ENCODE results near the gene PIP5KL1. TPM values are rescaled to one million over a fixed set of nuclear protein-coding genes. Genes with fewer than 3 reads are reported as not detected.

The PIP5KL1 gene
- total and polyA plus RNA-seq, 2 donors (not counting 3 experiments of a cell fraction or from before 2014, with no cell fraction given), result 1.5 to 2.9 TPM

DNA sequence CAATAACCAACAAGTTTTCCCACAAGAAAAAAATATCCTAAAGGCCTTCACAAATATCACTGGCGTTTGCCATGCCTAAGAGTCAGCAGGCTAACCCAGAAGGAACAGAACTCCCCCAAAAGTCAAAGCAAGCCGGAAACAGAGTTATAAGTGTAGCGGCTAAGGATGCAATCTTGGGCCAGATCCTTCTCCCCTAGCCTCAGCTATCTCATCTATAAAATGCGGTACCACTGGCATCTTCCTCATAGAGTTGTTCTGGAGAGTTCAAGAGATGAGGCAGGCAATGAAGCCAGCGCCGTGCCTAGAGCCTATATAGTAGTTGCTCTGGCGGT lies 6.4 kb upstream of the PIP5KL1 start:
- H2AFZ ChIP-seq (ENCODE audit: low read depth, low read length), result no peak overlapping the region
- no peaks in the 10 kb centered on the region for H3K9me3 ChIP-seq (replicated peaks; ENCODE audit: control insufficient read depth, insufficient read depth, low read length)
- H3K4me1 ChIP-seq (ENCODE audit: control insufficient read depth, extremely low read depth, insufficient read depth, low read length), result peaks cover 21% of the 10 kb centered on the region
- no peaks in the 10 kb centered on the region for H3K27me3 ChIP-seq (ENCODE audit: control insufficient read depth in 2 of 2, insufficient read depth in 2 of 2, low read length in 2 of 2)
- H3K4me3 ChIP-seq (replicated peaks in 1 of 3; ENCODE audit: insufficient read depth in 1 of 3, low read depth in 1 of 3, low read length in 3 of 3), result peak overlapping the region; percentile 17 to 79 (median 79)
- no peaks in the 10 kb centered on the region for H3K9me1 ChIP-seq (replicated peaks; ENCODE audit: control insufficient read depth, extremely low read depth, insufficient read depth, low read length)
- ChIA-PET POLR2A (no interaction called here), CTCF (no interaction called here)
- peaks cover 21% of the 10 kb centered on the region for H3K79me2 ChIP-seq (ENCODE audit: control insufficient read depth, insufficient read depth, low read length)
- peak overlapping the region; percentile 76 for H3K9ac ChIP-seq (replicated peaks; ENCODE audit: extremely low read depth, insufficient read depth, low read length)
- peaks cover 0 to 3% of the 10 kb centered on the region in 2 experiments for H3K36me3 ChIP-seq (ENCODE audit: control insufficient read depth in 2 of 2, extremely low read depth in 1 of 2, insufficient read depth in 2 of 2, low read length in 2 of 2)
- no peaks in the 10 kb centered on the region for H4K20me1 ChIP-seq (replicated peaks; ENCODE audit: control insufficient read depth, extremely low read depth, insufficient read depth, low read length)
- no peak for DNase-seq (ENCODE audit: low read depth, low spot score)
- no peak for FAIRE-seq
- H3K27ac ChIP-seq (ENCODE audit: insufficient read depth, low read depth, low read length), result peak overlapping the region; percentile 61
- dilution Hi-C loops (cut with MboI; ENCODE audit: extremely low pct_ligation_motif_present, low sequenced_read_pairs), result no loop called here
- intact Hi-C loops (cut with micrococcal nuclease), result no loop called here
- no TSS peak for BruUV-seq (replicated peaks)
- TF ChIP-seq POLR2AphosphoS5 (IDR thresholded peaks at IDR 0.05; ENCODE audit: insufficient read depth, low read depth, low read length) (no peak), GATA2 (IDR thresholded peaks at IDR 0.05; ENCODE audit: insufficient read depth, insufficient read length, low read depth, low read length) (no peak), JUN (IDR thresholded peaks at IDR 0.05; ENCODE audit: borderline replicate concordance, insufficient read depth, insufficient read length, low read depth) (no peak), FOS (IDR thresholded peaks at IDR 0.05; ENCODE audit: borderline replicate concordance, insufficient read depth, low read length) (no peak), EZH2 (IDR thresholded peaks at IDR 0.05; ENCODE audit: borderline replicate concordance, low read depth, low read length, severe bottlenecking) (no peak), POLR2A (IDR thresholded peaks at IDR 0.05; ENCODE audit: low read depth, low read length) (no peak), MYC (IDR thresholded peaks at IDR 0.05; ENCODE audit: low read depth, low read length) (no peak)
- TF ChIP-seq, protein P1, sequence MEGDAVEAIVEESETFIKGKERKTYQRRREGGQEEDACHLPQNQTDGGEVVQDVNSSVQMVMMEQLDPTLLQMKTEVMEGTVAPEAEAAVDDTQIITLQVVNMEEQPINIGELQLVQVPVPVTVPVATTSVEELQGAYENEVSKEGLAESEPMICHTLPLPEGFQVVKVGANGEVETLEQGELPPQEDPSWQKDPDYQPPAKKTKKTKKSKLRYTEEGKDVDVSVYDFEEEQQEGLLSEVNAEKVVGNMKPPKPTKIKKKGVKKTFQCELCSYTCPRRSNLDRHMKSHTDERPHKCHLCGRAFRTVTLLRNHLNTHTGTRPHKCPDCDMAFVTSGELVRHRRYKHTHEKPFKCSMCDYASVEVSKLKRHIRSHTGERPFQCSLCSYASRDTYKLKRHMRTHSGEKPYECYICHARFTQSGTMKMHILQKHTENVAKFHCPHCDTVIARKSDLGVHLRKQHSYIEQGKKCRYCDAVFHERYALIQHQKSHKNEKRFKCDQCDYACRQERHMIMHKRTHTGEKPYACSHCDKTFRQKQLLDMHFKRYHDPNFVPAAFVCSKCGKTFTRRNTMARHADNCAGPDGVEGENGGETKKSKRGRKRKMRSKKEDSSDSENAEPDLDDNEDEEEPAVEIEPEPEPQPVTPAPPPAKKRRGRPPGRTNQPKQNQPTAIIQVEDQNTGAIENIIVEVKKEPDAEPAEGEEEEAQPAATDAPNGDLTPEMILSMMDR (IDR thresholded peaks at IDR 0.05; ENCODE audit: extremely low read depth in 1 of 2, insufficient read depth in 1 of 2, low read depth in 1 of 2, low read length in 2 of 2), result no peak
- TF ChIP-seq, protein P2, sequence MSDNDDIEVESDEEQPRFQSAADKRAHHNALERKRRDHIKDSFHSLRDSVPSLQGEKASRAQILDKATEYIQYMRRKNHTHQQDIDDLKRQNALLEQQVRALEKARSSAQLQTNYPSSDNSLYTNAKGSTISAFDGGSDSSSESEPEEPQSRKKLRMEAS (IDR thresholded peaks at IDR 0.05; ENCODE audit: insufficient read depth, insufficient read length), result no peak
- H3K4me2 ChIP-seq (ENCODE audit: insufficient read depth, low read length), result peak overlapping the region; percentile 74

Measured in endothelial cell of umbilical vein (primary cell).